IMR-90 (cell line): ENCODE results near the gene TVP23A. TPM values are rescaled to one million over a fixed set of nuclear protein-coding genes. Genes with fewer than 3 reads are reported as not detected.

ENCODE experiments used
- ATAC-seq: fragments of 200-7000 bp; cut with Tn5 transposase; 2 replicates; pipeline ENCODE4 v1.9.1; 2020; ENCODE audit warnings: low read depth, mild to moderate bottlenecking, moderate library complexity
- Bru-seq: library from RNA; stranded (reverse); fragments of 400-500 nt; gene quantifications from one replicate; lab custom pipeline; 2021; lab: Mats Ljungman, UMichigan
- BruChase-seq, 2 experiments: library from RNA; stranded (reverse); fragments of 400-500 nt; gene quantifications; one replicate each; lab custom pipeline; 2021; lab: Mats Ljungman, UMichigan
- BruUV-seq: library from RNA; stranded (reverse); fragments of 400-500 nt; replicated peaks from 2 replicates; lab custom pipeline; 2021; lab: Mats Ljungman, UMichigan
- CTCF ChIA-PET: fragments of 300-600 bp; formaldehyde crosslinking; extraction: SDS; loops from one replicate; lab custom pipeline; 2021; ENCODE audit warnings: antibody characterized with exemption; lab: Yijun Ruan, JAX
- POLR2A ChIA-PET: fragments of 300-600 bp; sonication (Branson Sonifier 250); formaldehyde crosslinking; loops from one replicate; lab custom pipeline; 2022; ENCODE audit warnings: antibody characterized with exemption; ENCODE audit not compliant: unreplicated experiment; lab: Charles Lee
- DNase-seq: peaks from one replicate; pipeline ENCODE4 v3.0.0; 2013
- H2AFZ ChIP-seq: replicated peaks from 2 replicates; pipeline ENCODE3; 2013; ENCODE audit warnings: low read length, mild to moderate bottlenecking; ENCODE audit not compliant: poor library complexity
- H2AK5ac ChIP-seq: 2 replicates; pipeline ENCODE4 v1.6.1; 2013; ENCODE audit warnings: low read depth, low read length, inconsistent platforms
- H2AK9ac ChIP-seq: replicated peaks from 2 replicates; pipeline ENCODE3; 2013; ENCODE audit warnings: mild to moderate bottlenecking, low read depth, low read length, moderate library complexity; ENCODE audit not compliant: poor library complexity
- H2BK120ac ChIP-seq: 2 replicates; pipeline ENCODE4 v1.6.1; 2013; ENCODE audit warnings: low read depth, low read length, inconsistent platforms
- H2BK15ac ChIP-seq: 3 replicates; pipeline ENCODE4 v1.6.1; 2013; ENCODE audit warnings: low read depth, low read length, inconsistent platforms
- H2BK20ac ChIP-seq: 2 replicates; pipeline ENCODE4 v1.6.1; 2013; ENCODE audit warnings: low read depth, mild to moderate bottlenecking, inconsistent platforms, low read length, moderate library complexity
- H2BK5ac ChIP-seq: 2 replicates; pipeline ENCODE4 v1.6.1; 2013; ENCODE audit warnings: mild to moderate bottlenecking, low read depth, low read length, inconsistent platforms; ENCODE audit not compliant: poor library complexity, severe bottlenecking
- H3K14ac ChIP-seq: replicated peaks from 2 replicates; pipeline ENCODE4 v1.6.1; 2013; ENCODE audit warnings: low read depth, low read length, inconsistent platforms
- H3K18ac ChIP-seq: 2 replicates; pipeline ENCODE4 v1.6.1; 2013; ENCODE audit warnings: low read depth, low read length, control low read depth
- H3K23ac ChIP-seq: 2 replicates; pipeline ENCODE4 v1.6.1; 2013; ENCODE audit warnings: low read depth, low read length, inconsistent platforms
- H3K27ac ChIP-seq: 2 replicates; pipeline ENCODE4 v1.5.1; 2013; ENCODE audit warnings: mild to moderate bottlenecking, control low read depth, low read length; ENCODE audit not compliant: insufficient read depth
- H3K27me3 ChIP-seq: 2 replicates; pipeline ENCODE4 v1.6.1; 2013; ENCODE audit warnings: low read length; ENCODE audit not compliant: control insufficient read depth, insufficient read depth
- H3K36me3 ChIP-seq: 2 replicates; pipeline ENCODE4 v1.6.1; 2013; ENCODE audit warnings: low read length, mixed read lengths; ENCODE audit not compliant: control insufficient read depth, insufficient read depth
- H3K4ac ChIP-seq: 2 replicates; pipeline ENCODE4 v1.6.1; 2013; ENCODE audit warnings: low read depth, low read length, inconsistent platforms
- H3K4me1 ChIP-seq: 2 replicates; pipeline ENCODE4 v1.6.1; 2013; ENCODE audit warnings: low read length, mixed read lengths; ENCODE audit not compliant: control insufficient read depth, insufficient read depth
- H3K4me2 ChIP-seq: 2 replicates; pipeline ENCODE4 v1.6.1; 2013; ENCODE audit warnings: low read depth, mild to moderate bottlenecking, control low read depth, low read length, moderate library complexity
- H3K4me3 ChIP-seq: 2 replicates; pipeline ENCODE4 v1.5.1; 2013; ENCODE audit warnings: low read depth, mild to moderate bottlenecking, control low read depth, low read length, moderate library complexity; ENCODE audit not compliant: insufficient read depth
- H3K56ac ChIP-seq: 2 replicates; pipeline ENCODE4 v1.6.1; 2013; ENCODE audit warnings: low read length, inconsistent platforms; ENCODE audit not compliant: insufficient read depth; ENCODE audit errors: extremely low read depth
- H3K79me1 ChIP-seq, 2 experiments: 2 replicates each; pipeline ENCODE4 v1.6.1; 2013; ENCODE audit warnings: low read length in 2 of 2, inconsistent platforms in 1 of 2, low read depth in 1 of 2
- H3K9ac ChIP-seq: 2 replicates; pipeline ENCODE4 v1.6.1; 2013; ENCODE audit warnings: low read depth, low read length, control low read depth
- H3K9me1 ChIP-seq: 2 replicates; pipeline ENCODE4 v1.6.1; 2013; ENCODE audit warnings: low read length, inconsistent platforms; ENCODE audit not compliant: insufficient read depth
- H3K9me3 ChIP-seq: 2 replicates; pipeline ENCODE4 v1.6.1; 2013; ENCODE audit warnings: low read length; ENCODE audit not compliant: control insufficient read depth, insufficient read depth
- H4K20me1 ChIP-seq: 2 replicates; pipeline ENCODE4 v1.6.1; 2013; ENCODE audit warnings: low read length, inconsistent platforms; ENCODE audit not compliant: insufficient read depth
- H4K5ac ChIP-seq: 2 replicates; pipeline ENCODE4 v1.6.1; 2013; ENCODE audit warnings: mild to moderate bottlenecking, low read depth, low read length, control low read depth
- H4K8ac ChIP-seq, 2 experiments: 2 replicates each; pipeline ENCODE4 v1.6.1; 2013; ENCODE audit warnings: low read depth in 2 of 2, low read length in 2 of 2, control low read depth in 1 of 2, inconsistent platforms in 1 of 2
- H4K91ac ChIP-seq: 2 replicates; pipeline ENCODE4 v1.6.1; 2013; ENCODE audit warnings: low read depth, low read length, inconsistent platforms; ENCODE audit not compliant: insufficient read depth
- CHD1 ChIP-seq: IDR thresholded peaks from 2 replicates; pipeline ENCODE4 v1.6.1; 2012; ENCODE audit warnings: low read depth, low read length, improper control_type of control experiment
- MAZ ChIP-seq: IDR thresholded peaks from 2 replicates; pipeline ENCODE4 v1.6.1; 2012; ENCODE audit warnings: low read depth, mild to moderate bottlenecking, low read length, improper control_type of control experiment, moderate library complexity, borderline replicate concordance
- MXI1 ChIP-seq: IDR thresholded peaks from 2 replicates; pipeline ENCODE4 v1.6.1; 2012; ENCODE audit warnings: low read depth, mild to moderate bottlenecking, low read length, moderate library complexity, borderline replicate concordance
- WGBS, 2 experiments: methylation state at CpG; one replicate each; pipeline versions ENCODE4 v1.1.5 to v1.1.7; 2013; ENCODE audit warnings: missing lambda C conversion rate in 2 of 2; ENCODE audit not compliant: insufficient read length in 1 of 2; ENCODE audit errors: extremely low coverage in 2 of 2; 5-methylcytosine and 5-hydroxymethylcytosine counted together
- dilution Hi-C: fragments of 300-500 bp; cut with HindIII; formaldehyde crosslinking; loops from one replicate; pipeline ENCODE4 v1.14.3; 2018; ENCODE audit warnings: low sequenced_read_pairs; ENCODE audit not compliant: unreplicated experiment
- in situ Hi-C: fragments of 300-500 bp; cut with MboI; formaldehyde crosslinking; loops from 3 replicates; pipeline ENCODE4 v1.14.3; 2019; ENCODE audit warnings: low sequenced_read_pairs, inconsistent platforms, mixed read lengths
- intact Hi-C: fragments of 100-400 bp; cut with micrococcal nuclease; formaldehyde crosslinking; loops from 2 replicates; pipeline ENCODE4 v1.10.0; 2022
- long read RNA-seq: library from polyadenylated mRNA; unstranded; transcript quantifications from one replicate; pipeline ENCODE4 v2.0.0, GENCODE V29; 2021; ENCODE audit not compliant: unreplicated experiment
- polyA plus RNA-seq, 3 experiments: library from polyadenylated mRNA; depleted of rRNA; stranded (reverse); fragments of >200 nt; gene quantifications; 2 replicates each; pipeline ENCODE4 v1.2.3, GENCODE V29; 2012; ENCODE audit warnings: low replicate concordance in 1 of 3
- total RNA-seq: library from RNA; depleted of rRNA; stranded (reverse); fragments of >200 nt; gene quantifications from 2 replicates; pipeline ENCODE4 v1.2.3, GENCODE V29; 2012; rRNA removed
- TF ChIP-seq, protein P1 (sequence below): conservative IDR thresholded peaks from 2 replicates; pipeline ENCODE4 v1.5.1; 2012; ENCODE audit warnings: mild to moderate bottlenecking, low read depth, low read length, improper control_type of control experiment

TVP23A gene
- total RNA-seq: not detected in 2 replicates
- polyA plus RNA-seq (2012; rRNA removed): not detected in 2 replicates
- not detected in 2 replicates for polyA plus RNA-seq (2012; cell fraction: cytosol; rRNA removed)
- polyA plus RNA-seq (2012; cell fraction: nucleus; rRNA removed; ENCODE audit: low replicate concordance): not detected in 2 replicates
- percentile 4 among the genes with signal in this experiment for Bru-seq, nascent RNA
- percentile 2 among the genes with signal in this experiment for BruChase-seq, experiment 1, labeled RNA remaining after a 6-hour chase
- percentile 2 among the genes with signal in this experiment for BruChase-seq, experiment 2, labeled RNA remaining after a 2-hour chase
- long read RNA-seq: 0 reads

DNA sequence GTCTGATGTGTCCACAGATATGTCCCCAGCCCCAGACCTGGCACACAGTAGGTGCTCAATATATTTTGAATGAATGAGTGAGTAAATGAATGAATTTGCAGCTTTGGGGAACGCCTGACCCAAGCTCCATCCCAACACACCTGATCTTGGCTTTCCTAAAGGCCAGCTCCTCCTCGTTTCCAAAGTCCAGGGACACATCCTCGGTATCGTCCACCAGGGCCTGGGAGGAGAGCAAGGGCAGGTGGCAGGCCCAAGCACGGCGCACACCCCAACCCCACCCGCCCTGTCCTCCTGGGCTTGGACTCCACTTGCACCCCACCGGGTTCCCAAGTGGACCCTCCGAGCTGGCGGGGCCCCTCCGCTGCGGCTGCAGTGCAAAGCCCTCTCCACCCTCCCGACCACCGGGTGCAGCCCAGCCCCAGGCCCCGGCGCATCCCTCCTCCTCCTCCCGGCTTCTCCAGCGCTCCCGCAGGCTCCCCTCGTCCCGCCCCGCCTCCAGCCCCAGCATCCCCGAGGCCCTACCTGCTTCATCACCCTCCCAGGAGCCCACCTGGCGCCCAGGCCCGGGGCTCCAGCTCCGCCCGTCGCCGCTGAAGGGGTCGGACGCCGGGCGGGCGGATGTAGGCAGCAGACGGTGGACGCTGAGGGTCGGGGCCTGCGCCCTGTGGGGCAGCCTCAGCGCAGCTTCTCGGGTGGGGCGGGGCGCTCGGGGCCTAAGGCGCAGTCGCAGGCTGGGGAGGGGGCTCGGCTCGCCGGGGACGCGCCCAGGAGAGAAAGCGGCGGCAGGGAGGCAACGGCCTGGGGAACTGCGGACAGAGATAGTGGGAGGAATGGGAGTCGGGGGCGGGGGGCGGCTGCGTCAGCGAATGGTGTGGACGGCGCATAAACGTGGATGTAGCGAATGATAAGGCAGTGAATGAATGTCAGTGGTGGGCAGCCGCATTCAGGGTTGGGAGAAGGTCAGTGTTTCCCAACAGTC is at the start of gene TVP23A:
Gene TVP23A (minus strand): TSS at position 832 of the 979 bp plus-strand sequence. CDS start 301 bp downstream, at position 531.
- TF ChIP-seq CHD1 (no peak), MAZ (no peak), MXI1 (no peak)
- TF ChIP-seq, protein P1, sequence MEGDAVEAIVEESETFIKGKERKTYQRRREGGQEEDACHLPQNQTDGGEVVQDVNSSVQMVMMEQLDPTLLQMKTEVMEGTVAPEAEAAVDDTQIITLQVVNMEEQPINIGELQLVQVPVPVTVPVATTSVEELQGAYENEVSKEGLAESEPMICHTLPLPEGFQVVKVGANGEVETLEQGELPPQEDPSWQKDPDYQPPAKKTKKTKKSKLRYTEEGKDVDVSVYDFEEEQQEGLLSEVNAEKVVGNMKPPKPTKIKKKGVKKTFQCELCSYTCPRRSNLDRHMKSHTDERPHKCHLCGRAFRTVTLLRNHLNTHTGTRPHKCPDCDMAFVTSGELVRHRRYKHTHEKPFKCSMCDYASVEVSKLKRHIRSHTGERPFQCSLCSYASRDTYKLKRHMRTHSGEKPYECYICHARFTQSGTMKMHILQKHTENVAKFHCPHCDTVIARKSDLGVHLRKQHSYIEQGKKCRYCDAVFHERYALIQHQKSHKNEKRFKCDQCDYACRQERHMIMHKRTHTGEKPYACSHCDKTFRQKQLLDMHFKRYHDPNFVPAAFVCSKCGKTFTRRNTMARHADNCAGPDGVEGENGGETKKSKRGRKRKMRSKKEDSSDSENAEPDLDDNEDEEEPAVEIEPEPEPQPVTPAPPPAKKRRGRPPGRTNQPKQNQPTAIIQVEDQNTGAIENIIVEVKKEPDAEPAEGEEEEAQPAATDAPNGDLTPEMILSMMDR: no peak
- intact Hi-C loops: no loop called here

More for the DNA sequence above, at the start of gene TVP23A:
- Histone ChIP-seq H2AFZ (no peak within 1 kb of the TSS), H2AK5ac (no peak within 1 kb of the TSS), H4K20me1 (no peaks in the 10 kb centered on the region), H3K9me1 (no peaks in the 10 kb centered on the region), H3K14ac (no peak within 1 kb of the TSS), H3K27me3 (peaks cover 30% of the 10 kb centered on the region), H3K4me1 (no peaks in the 10 kb centered on the region), H2BK15ac (no peak within 1 kb of the TSS), H3K23ac (no peak within 1 kb of the TSS), H2BK20ac (no peak within 1 kb of the TSS), H3K56ac (no peak within 1 kb of the TSS), H3K18ac (no peak within 1 kb of the TSS), H3K4me3 (no peak within 1 kb of the TSS), H3K27ac (no peak within 1 kb of the TSS), H3K4ac (no peak within 1 kb of the TSS), H4K8ac (no peak within 1 kb of the TSS), H2BK120ac (no peak within 1 kb of the TSS), H3K9ac (no peak within 1 kb of the TSS), H3K36me3 (no peaks in the 10 kb centered on the region), H3K79me1 (no peaks in the 10 kb centered on the region), H4K5ac (no peak within 1 kb of the TSS), H2BK5ac (no peak within 1 kb of the TSS), H2AK9ac (no peak within 1 kb of the TSS), H4K91ac (no peak within 1 kb of the TSS), H3K9me3 (no peaks in the 10 kb centered on the region), H3K4me2 (no peak within 1 kb of the TSS)
- CTCF ChIA-PET: no interaction called here
- dilution Hi-C loops: no loop called here
- WGBS, 2 experiments: 3% methylated on average over 21 of the region's 64 CpGs; no CpG with 5 or more reads in 1 of the 2 experiments
- BruUV-seq: no TSS peak
- POLR2A ChIA-PET: no interaction called here
- no peak for DNase-seq
- no peak for ATAC-seq
- in situ Hi-C loops: no loop called here
